Mammary epithelial cell (primary cell): ENCODE measurements around the gene GDF10.

Experiments used
- EZH2 ChIP-seq: IDR thresholded peaks from 2 replicates; pipeline ENCODE4 v1.6.1; 2012; ENCODE audit warnings: low read length, inconsistent platforms, borderline replicate concordance
- TF ChIP-seq, protein P1 (sequence below), 2 donors: IDR thresholded peaks in 1 of 2; conservative IDR thresholded peaks in 1 of 2; 2 replicates each; pipeline ENCODE4 v1.5.1; 2011 to 2012; ENCODE audit warnings: inconsistent platforms in 2 of 2, low read length in 2 of 2, mild to moderate bottlenecking in 2 of 2, control low read depth in 1 of 2, low read depth in 1 of 2; ENCODE audit not compliant: insufficient read depth in 1 of 2; ENCODE audit errors: extremely low read depth in 1 of 2

DNA sequence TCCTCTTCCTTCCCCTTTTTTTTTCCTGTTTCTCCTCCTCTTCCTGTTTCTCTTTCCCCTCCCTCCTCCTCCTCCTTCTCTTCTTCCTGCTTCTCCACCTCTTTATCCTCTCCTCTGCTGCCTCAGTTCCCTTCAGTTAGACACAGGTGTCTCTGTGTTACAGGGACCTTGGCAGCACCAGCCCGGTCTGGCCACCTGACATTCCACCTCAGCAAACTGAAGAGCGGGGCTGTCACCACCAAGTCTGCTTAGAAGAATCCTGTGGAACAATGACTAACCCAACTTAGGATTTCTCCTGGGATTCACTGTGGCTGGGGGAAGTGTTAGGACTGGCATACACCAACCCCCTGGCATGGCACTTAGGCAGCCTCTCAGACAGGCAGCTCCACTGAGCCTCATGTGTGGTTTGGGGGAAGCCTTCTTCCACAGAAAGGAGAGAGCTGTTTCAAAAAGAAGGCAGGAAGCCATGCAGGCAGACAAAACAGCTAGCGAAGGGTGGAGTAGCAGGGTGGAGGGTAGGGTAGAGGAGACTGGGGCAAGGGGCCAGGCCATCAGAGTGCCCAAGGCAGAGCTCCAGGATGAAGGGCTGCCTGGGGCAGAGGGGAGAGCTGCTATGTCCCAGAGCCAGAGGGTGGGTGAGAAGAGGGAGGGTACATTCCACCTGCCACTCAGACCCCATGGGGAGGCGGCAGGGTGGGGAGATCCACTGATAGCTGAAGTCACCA is 13.2 kb upstream of the GDF10 start:
- TF ChIP-seq EZH2, result no peak
- TF ChIP-seq, protein P1, sequence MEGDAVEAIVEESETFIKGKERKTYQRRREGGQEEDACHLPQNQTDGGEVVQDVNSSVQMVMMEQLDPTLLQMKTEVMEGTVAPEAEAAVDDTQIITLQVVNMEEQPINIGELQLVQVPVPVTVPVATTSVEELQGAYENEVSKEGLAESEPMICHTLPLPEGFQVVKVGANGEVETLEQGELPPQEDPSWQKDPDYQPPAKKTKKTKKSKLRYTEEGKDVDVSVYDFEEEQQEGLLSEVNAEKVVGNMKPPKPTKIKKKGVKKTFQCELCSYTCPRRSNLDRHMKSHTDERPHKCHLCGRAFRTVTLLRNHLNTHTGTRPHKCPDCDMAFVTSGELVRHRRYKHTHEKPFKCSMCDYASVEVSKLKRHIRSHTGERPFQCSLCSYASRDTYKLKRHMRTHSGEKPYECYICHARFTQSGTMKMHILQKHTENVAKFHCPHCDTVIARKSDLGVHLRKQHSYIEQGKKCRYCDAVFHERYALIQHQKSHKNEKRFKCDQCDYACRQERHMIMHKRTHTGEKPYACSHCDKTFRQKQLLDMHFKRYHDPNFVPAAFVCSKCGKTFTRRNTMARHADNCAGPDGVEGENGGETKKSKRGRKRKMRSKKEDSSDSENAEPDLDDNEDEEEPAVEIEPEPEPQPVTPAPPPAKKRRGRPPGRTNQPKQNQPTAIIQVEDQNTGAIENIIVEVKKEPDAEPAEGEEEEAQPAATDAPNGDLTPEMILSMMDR (conservative IDR thresholded peaks at IDR 0.05 in 1 of 2, IDR thresholded peaks at IDR 0.05 in 1 of 2; ENCODE audit: extremely low read depth in 1 of 2, insufficient read depth in 1 of 2, low read depth in 1 of 2, low read length in 2 of 2), result no peak
